OCI-LY7 (cell line): ENCODE results near the gene VIL1. TPM values are rescaled to one million over a fixed set of nuclear protein-coding genes. Genes with fewer than 3 reads are reported as not detected.

Experiments
- BruUV-seq: library from RNA; stranded (reverse); fragments of 400-500 nt; replicated peaks from 2 replicates; lab custom pipeline; 2021; lab: Mats Ljungman, UMichigan
- CTCF ChIA-PET: fragments of 300-600 bp; sonication (Branson Sonifier 250); formaldehyde crosslinking; loops from one replicate; lab custom pipeline; 2022; ENCODE audit warnings: antibody characterized with exemption; ENCODE audit not compliant: unreplicated experiment; lab: Charles Lee
- POLR2A ChIA-PET: fragments of 300-600 bp; sonication (Branson Sonifier 250); formaldehyde crosslinking; loops from one replicate; lab custom pipeline; 2022; ENCODE audit warnings: antibody characterized with exemption; lab: Charles Lee
- DNase-seq: peaks from one replicate; pipeline ENCODE4 v3.0.0-alpha.2; 2015; ENCODE audit warnings: low spot score
- H2AFZ ChIP-seq: fragments of 200-600 bp; sonication (generic), shearing (Covaris generic); 2 replicates; pipeline ENCODE4 v1.6.1; 2014; ENCODE audit warnings: mild to moderate bottlenecking, antibody characterized with exemption, low read length, moderate library complexity
- H3K27ac ChIP-seq: fragments of 200-600 bp; sonication (generic); 2 replicates; pipeline ENCODE4 v1.5.1; 2014; ENCODE audit warnings: mixed run types, low read depth, mild to moderate bottlenecking, moderate library complexity, low read length, inconsistent platforms; ENCODE audit not compliant: poor library complexity, severe bottlenecking
- H3K36me3 ChIP-seq: fragments of 200-600 bp; sonication (generic); 2 replicates; pipeline ENCODE4 v1.6.1; 2014; ENCODE audit warnings: mild to moderate bottlenecking, antibody characterized with exemption, low read length, moderate library complexity, mixed read lengths; ENCODE audit not compliant: insufficient read depth
- H3K4me1 ChIP-seq: fragments of 200-600 bp; sonication (generic); 2 replicates; pipeline ENCODE4 v1.5.1; 2014; ENCODE audit warnings: mild to moderate bottlenecking, low read length; ENCODE audit not compliant: insufficient read depth, poor library complexity, severe bottlenecking
- H3K4me2 ChIP-seq: fragments of 200-600 bp; sonication (generic); 2 replicates; pipeline ENCODE4 v1.6.1; 2014; ENCODE audit warnings: mild to moderate bottlenecking, low read length
- H3K4me3 ChIP-seq: fragments of 200-600 bp; sonication (generic); 2 replicates; pipeline ENCODE4 v1.5.1; 2014; ENCODE audit warnings: mild to moderate bottlenecking, low read depth, low read length; ENCODE audit not compliant: poor library complexity, severe bottlenecking
- H3K79me2 ChIP-seq: fragments of 200-600 bp; sonication (generic); 2 replicates; pipeline ENCODE4 v1.6.1; 2016; ENCODE audit warnings: low read depth, mild to moderate bottlenecking, low read length, moderate library complexity, mixed read lengths; ENCODE audit not compliant: insufficient read depth
- H3K9me2 ChIP-seq: fragments of 200-600 bp; sonication (generic); 2 replicates; pipeline ENCODE4 v1.6.1; 2016; ENCODE audit warnings: mild to moderate bottlenecking, low read length, mixed read lengths; ENCODE audit not compliant: insufficient read depth
- H3K9me3 ChIP-seq: fragments of 200-600 bp; sonication (generic); 2 replicates; pipeline ENCODE4 v1.6.1; 2014; ENCODE audit warnings: mild to moderate bottlenecking, mixed run types, low read length, mixed read lengths
- H4K20me1 ChIP-seq: fragments of 200-600 bp; sonication (generic); 2 replicates; pipeline ENCODE4 v1.6.1; 2014; ENCODE audit warnings: mild to moderate bottlenecking, antibody characterized with exemption, low read length, moderate library complexity, mixed read lengths; ENCODE audit not compliant: insufficient read depth
- CTCF ChIP-seq: fragments of 200-600 bp; sonication (generic); conservative IDR thresholded peaks from 2 replicates; pipeline ENCODE4 v1.5.1; 2014; ENCODE audit warnings: mild to moderate bottlenecking, antibody characterized with exemption, low read length, moderate library complexity, mixed read lengths
- EZH2phosphoT487 ChIP-seq: fragments of 200-600 bp; sonication (generic); IDR thresholded peaks from 2 replicates; pipeline ENCODE4 v1.6.1; 2018; ENCODE audit warnings: low read depth, borderline replicate concordance, mild to moderate bottlenecking, mixed run types, antibody characterized with exemption, low read length, moderate library complexity, mixed read lengths
- intact Hi-C: fragments of 100-400 bp; cut with micrococcal nuclease; formaldehyde crosslinking; loops from one replicate; pipeline ENCODE4 v1.10.0; 2022; ENCODE audit not compliant: unreplicated experiment
- total RNA-seq, 2 experiments: library from RNA; depleted of rRNA in 1 of 2; stranded (reverse); fragments of >200 nt in 1 of 2; shearing (Covaris generic) in 1 of 2; gene quantifications; 2 replicates each; pipeline ENCODE4 v1.2.3, GENCODE V29; 2014 to 2022

VIL1 gene
- total RNA-seq, 2 experiments from 2014 or later, result 0.47 TPM; not detected in 1

DNA sequence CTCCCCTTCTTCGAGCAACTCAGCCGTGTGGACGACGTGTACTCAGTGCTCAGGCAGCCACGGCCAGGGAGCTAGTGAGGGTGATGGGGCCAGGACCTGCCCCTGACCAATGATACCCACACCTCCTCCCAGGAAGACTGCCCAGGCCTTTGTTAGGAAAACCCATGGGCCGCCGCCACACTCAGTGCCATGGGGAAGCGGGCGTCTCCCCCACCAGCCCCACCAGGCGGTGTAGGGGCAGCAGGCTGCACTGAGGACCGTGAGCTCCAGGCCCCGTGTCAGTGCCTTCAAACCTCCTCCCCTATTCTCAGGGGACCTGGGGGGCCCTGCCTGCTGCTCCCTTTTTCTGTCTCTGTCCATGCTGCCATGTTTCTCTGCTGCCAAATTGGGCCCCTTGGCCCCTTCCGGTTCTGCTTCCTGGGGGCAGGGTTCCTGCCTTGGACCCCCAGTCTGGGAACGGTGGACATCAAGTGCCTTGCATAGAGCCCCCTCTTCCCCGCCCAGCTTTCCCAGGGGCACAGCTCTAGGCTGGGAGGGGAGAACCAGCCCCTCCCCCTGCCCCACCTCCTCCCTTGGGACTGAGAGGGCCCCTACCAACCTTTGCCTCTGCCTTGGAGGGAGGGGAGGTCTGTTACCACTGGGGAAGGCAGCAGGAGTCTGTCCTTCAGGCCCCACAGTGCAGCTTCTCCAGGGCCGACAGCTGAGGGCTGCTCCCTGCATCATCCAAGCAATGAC lies 14.4 kb upstream of the VIL1 start:
- ChIA-PET CTCF (interaction anchor here (1.2 kb wide), 1 partner anchor 60 kb away, joined by 3 read pairs; no protein-coding TSS in a partner anchor), POLR2A (interaction anchor here (0.5 to 1.3 kb wide), 3 partner anchors 34 to 114 kb away, joined by 3 to 4 read pairs (median 4); no protein-coding TSS in a partner anchor)
- no TSS peak for BruUV-seq
- no peaks in the 10 kb centered on the region for H3K9me3 ChIP-seq
- H3K36me3 ChIP-seq, result peaks cover 42% of the 10 kb centered on the region
- H3K4me2 ChIP-seq, result peak overlapping the region; percentile 90
- H3K4me1 ChIP-seq, result peaks cover 58% of the 10 kb centered on the region
- DNase-seq, result peak; percentile 48
- peaks cover 19% of the 10 kb centered on the region for H3K79me2 ChIP-seq
- no peaks in the 10 kb centered on the region for H4K20me1 ChIP-seq
- peak overlapping the region; percentile 27 for H3K4me3 ChIP-seq
- TF ChIP-seq EZH2phosphoT487 (no peak), CTCF (no peak)
- no peak overlapping the region for H2AFZ ChIP-seq
- peak overlapping the region; percentile 81 for H3K27ac ChIP-seq
- intact Hi-C loops, result no loop called here
- no peaks in the 10 kb centered on the region for H3K9me2 ChIP-seq

- Histone ChIP-seq H3K36me3 (peaks cover 42% of the 10 kb centered on the region), H4K20me1 (no peaks in the 10 kb centered on the region), H3K9me2 (no peaks in the 10 kb centered on the region), H3K27ac (peak overlapping the region; percentile 81), H3K4me3 (peak overlapping the region; percentile 60), H3K4me1 (peaks cover 58% of the 10 kb centered on the region), H2AFZ (no peak overlapping the region), H3K9me3 (no peaks in the 10 kb centered on the region), H3K4me2 (peak overlapping the region; percentile 90), H3K79me2 (peaks cover 16% of the 10 kb centered on the region)
- DNase-seq, result no peak
- CTCF ChIA-PET, result interaction anchor here (1.2 kb wide), 1 partner anchor 60 kb away, joined by 3 read pairs; no protein-coding TSS in a partner anchor
- intact Hi-C loops, result no loop called here
- BruUV-seq, result TSS peak; percentile 65
- TF ChIP-seq CTCF (no peak), EZH2phosphoT487 (no peak)
- POLR2A ChIA-PET, result interaction anchor here (1.3 kb wide), 1 partner anchor 35 kb away, joined by 3 read pairs; no protein-coding TSS in a partner anchor
Measured at GRCh38 chr2:218405086-218405745, 13.7 kb upstream of the VIL1 start.
